CD4-positive, alpha-beta T cell treated with Interleukin-4 for 4 hours (primary cell): ENCODE measurements around the gene YWHAB.

Experiments used
- DNase-seq: peaks from one replicate; pipeline ENCODE4 v3.0.0-alpha.2; 2020

YWHAB gene

GRCh38 chr20:44916586-44916985, 31.1 kb downstream of the YWHAB start:
- DNase-seq = no peak

- DNase-seq = no peak
These were observed 31.9 kb downstream of the YWHAB start for GRCh38 chr20:44917399-44917798.

- DNase-seq = no peak
These were observed 32.8 kb downstream of the YWHAB start for GRCh38 chr20:44918342-44918741.

DNA sequence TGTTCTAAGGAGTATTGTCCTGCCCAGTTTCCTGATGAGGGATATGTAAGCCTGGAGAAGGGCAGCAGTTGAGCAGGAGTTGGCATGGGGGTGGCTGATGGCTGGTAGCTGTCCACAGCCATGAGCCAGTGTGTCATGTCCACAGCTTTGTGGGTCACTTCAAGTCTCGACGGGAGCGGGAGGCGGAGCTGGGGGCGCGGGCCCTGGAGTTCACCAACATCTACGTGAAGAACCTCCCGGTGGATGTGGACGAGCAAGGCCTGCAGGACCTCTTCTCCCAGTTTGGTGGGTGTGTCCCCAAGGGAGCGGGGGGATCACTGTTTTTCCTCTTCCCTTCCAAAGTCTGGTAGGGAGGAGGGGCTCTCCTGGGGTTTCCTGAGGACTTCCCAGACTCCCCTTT, 33.3 kb downstream of the YWHAB start:
- no peak for DNase-seq

DNA sequence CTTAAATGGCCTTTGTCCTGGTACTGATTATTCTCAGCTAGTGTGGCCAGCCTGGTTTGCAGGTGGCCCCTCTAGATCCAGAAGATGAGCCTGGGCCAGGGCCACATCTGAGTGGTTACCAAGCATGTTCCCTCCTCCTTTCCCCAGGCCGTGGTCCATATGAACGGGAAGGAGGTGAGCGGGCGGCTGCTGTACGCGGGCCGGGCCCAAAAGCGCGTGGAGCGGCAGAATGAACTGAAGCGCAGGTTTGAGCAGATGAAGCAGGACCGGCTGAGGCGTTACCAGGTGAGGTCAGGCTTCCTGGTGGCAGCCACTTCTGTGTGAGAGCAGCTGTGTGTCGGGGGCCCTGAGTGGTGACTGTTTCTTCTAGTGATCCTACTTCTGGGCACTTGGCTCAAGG, 35.9 kb downstream of the YWHAB start:
- no peak for DNase-seq

DNA sequence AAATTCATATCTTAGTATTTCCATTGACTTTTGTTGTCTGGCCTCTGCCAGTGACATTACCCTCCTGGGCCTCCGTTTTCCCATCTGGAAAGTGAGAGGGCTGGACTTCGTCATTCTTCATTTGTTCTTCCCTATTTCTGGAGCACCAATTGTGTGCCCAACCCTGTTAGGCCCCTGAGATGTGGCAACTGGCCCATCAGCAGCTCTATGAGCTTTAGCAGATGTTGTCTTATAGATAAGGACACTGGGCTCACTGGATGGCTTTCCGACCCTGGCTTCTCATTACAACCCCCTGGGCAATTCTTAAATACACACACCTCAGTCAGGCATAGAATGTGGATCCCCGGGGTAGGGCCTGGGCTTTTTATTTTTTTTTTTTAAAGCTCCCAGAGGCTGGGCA, 39.0 kb downstream of the YWHAB start:
- DNase-seq = no peak

DNA sequence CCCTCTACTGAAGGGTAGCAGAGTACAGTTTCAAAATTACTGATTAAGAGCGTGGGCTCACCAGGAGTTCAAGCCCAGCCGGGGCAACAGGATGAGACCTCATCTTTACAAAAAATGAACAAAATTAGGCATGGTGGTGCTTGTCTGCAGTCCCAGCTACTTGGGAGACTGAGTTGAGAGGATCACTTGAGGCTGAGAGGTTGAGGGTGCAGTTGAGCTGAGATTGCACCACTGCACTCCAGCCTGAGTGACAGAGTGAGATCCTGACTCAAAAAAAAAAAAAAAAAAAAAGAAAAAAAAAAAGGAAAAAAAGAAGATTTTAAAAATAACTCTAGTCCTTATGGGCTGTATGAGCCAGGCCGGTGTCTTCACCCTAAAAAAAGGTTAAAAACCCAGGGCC, 43.1 kb downstream of the YWHAB start:
- DNase-seq = no peak

DNA sequence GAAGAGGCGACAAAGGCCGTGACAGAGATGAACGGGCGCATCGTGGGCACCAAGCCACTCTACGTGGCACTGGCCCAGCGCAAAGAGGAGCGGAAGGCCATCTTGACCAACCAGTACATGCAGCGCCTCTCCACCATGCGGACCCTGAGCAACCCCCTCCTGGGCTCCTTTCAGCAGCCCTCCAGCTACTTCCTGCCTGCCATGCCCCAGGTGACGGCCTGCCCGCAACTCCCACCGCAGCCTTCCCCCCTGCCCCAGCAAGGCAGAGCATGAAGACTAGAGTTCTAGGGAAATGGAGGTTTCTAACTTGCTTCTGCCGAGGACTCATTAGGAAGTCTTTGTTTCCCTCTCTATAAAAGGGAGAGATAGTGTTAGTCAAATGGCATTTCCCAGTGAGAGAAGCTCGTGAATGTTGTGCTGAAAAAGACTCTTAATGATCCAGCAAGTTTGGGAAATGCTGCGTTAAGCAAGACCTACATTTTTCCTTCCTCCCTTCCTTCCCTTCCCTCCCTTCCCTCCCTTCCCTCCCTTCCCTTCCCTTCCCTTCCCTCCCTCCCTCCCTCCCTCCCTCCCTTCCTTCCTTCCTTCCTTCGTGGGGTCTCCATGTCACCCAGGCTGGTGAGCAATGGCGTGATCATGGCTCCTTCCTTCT, 45.1 kb downstream of the YWHAB start:
- DNase-seq = no peak

GRCh38 chr20:44931911-44932310, 46.4 kb downstream of the YWHAB start:
- no peak for DNase-seq

DNA sequence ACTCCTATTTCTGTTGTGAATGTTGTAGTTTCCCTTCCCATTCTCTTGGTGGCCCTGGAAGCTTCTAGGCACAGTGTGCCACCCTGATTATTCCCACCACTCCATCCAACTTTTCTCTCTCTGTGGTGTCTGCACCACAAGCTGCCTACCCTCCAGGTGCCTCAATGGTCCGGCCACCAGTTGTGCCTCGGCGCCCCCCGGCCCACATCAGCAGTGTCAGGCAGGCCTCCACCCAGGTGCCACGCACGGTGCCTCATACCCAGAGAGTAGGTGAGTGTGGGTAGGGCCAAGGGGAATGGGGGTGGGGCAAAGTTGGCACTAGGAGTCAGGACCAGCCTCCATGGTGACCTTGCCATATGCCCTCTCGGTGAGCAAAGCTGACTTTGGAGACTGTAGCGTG, 47.4 kb downstream of the YWHAB start:
- no peak for DNase-seq

GRCh38 chr20:44936510-44936909, 51.0 kb downstream of the YWHAB start:
- no peak for DNase-seq

DNA sequence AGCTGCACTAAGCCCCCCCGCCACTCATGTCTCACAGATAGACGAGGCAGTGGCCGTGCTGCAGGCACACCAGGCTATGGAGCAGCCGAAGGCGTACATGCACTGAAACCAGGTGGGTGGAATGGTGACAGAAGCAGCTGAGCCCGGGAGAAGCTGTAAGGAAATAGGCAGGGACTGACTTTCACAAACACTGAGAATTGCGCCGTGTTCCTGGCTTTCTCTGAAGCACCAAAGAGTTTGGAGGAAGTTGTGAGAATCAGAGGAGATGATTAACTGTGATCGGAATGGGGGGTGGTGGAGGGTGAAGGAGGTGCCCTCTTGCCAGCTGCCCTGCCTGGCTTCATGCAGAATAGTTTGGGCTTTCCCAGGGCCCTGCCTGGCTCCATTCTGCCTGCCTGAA, 53.1 kb downstream of the YWHAB start:
- no peak for DNase-seq

DNA sequence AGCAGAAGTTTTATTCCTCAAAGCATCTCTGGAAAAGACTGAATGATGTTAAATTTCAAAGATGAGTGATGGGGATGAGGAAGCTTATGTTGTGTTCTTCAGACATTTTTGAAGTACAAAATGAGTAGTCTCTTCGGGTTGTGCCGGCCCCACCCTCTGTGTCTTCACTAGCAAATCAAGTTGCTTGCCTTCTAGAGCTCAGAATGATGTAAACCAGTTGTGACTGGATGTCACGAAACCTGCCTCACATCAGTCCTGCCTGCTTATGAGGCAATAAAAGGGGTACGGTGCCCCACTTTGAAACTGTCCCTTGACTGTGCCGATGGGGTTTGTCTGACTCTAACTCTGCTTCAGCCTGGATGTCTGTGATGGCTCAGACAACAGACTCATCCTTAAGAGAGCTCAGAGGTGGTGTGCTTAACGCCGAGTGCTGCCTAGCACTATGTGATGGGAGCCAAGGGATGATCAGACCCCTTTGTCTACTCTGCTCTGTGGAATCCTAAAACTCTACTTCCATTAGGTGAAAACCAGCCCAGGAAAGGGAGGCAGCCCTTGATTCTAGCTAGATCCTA, 55.7 kb downstream of the YWHAB start:
- no peak for DNase-seq

GRCh38 chr20:44942264-44942973, 56.9 kb downstream of the YWHAB start:
- no peak for DNase-seq

DNA sequence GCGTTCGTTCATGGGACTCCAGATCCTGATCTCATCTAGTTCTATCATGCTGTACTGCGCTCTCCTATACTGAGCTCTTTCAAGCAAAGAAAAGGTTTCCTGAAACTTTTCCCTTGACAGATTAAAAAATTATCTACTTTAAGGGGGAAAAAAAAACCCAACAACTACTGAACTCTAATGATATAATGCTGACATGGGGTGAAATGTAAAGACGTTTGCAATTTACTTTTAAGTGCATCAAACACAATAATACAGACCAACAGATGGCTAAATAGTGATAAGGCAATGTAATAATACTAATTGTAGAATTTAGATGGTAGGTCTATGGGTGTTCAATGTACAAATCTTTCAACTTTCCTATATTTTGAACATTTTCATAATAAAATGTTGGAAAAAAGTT, 58.3 kb downstream of the YWHAB start:
- no peak for DNase-seq

- DNase-seq = no peak
These were observed 59.8 kb downstream of the YWHAB start for GRCh38 chr20:44945261-44945660.

DNA sequence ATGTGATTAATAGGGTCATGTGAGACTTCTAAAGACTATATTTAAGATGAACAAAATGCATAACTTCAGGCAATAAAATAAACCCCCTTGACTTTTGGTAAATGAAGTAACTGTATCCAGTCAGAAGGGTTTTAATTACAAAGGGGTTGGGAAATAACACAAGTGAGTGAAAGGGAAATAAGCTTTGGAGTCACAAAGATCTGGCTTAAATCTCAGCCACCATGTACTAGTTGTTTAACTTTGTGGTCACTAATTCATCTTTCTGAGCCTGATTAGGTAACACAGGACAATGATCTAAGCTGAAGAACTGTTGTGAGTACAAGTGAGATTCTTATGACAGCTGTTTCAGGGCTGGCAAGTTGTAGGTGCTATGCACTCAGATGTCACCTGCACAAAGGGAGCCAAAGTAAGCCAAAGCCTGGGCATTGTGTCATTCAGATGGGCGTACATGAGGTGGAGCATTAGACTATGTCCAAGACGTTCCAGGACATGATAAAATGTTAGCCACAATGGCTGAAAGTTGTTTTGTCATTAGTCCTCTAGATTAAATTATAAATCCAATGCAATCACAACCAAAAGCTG, 60.9 kb downstream of the YWHAB start:
- no peak for DNase-seq

GRCh38 chr20:44948107-44948506, 62.6 kb downstream of the YWHAB start:
- no peak for DNase-seq

- DNase-seq = no peak
These were observed 63.0 kb downstream of the YWHAB start for GRCh38 chr20:44948513-44948912.

DNA sequence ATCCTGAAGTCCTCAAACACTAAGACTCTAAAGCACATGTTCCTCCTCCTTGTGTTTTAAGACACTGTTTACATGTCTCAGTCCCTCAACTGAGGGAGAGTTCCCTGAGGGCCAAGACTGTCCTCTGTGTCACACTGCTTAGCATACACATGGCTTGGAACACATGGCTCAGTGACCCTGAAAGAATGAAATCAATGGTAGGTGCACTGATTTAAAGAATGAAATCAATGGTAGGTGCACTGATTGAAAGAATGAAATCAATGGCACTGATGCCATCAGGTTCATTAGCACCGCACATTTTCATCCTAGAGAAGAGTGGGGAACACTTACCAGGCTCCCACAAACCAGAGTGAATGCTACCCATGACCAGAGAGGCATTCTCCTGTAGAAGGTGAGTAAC, 64.9 kb downstream of the YWHAB start:
- no peak for DNase-seq

- no peak for DNase-seq
These were observed 67.2 kb downstream of the YWHAB start for GRCh38 chr20:44952731-44953130.

GRCh38 chr20:44954211-44954610, 68.7 kb downstream of the YWHAB start:
- no peak for DNase-seq

DNA sequence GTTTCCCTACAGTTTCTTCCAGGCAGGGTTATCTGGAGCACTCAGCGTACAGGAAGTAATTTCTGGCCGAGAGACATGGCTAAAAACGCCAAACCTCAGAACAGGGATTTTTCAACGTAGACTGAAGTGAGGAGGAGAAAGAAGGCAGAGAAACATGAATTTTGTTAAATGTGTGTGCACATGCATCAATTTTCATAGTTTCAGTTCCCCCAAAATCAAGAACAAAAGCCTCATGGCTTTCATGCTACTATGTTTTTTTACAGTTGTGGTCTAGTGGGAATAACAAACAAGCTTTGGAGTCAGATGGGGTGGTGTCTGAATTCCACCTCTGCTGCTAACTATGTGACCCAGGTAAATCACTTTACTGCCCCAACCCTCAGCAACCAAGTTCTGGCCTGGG, 69.8 kb downstream of the YWHAB start:
- DNase-seq = no peak

DNA sequence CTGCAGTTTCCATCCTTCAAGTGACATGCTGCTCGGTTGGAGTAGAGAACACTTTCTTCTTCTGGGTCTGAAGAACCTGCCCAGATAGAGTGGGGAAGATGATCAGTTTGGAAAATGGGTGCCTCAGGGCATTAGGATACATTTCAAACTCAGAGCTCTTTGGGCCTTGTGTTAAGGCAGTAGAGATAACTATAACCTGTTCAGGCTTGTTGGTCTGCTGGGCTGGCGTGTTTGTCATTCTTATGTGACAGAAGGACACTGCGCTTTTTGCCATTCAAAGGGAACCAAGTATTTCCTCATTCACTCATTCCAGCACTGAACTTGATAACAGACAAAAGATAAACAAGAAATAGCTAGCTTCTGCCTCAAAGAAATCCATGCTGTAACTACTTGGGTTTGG, 70.9 kb downstream of the YWHAB start:
- no peak for DNase-seq
